Right cardiac atrium (tissue), 5 donors: Measurements from ENCODE around the gene ZNF516. TPM values are rescaled to one million over a fixed set of nuclear protein-coding genes. Genes with fewer than 3 reads are reported as not detected.

Experiments used
- ATAC-seq, 2 donors: fragments of 200-7000 bp; cut with Tn5 transposase; one replicate each; pipeline versions ENCODE4 v1.8.0 to v1.9.1; 2020; ENCODE audit warnings: moderate library complexity in 2 of 2, mild to moderate bottlenecking in 1 of 2
- DNase-seq, 3 donors: peaks; one replicate each; pipeline ENCODE4 v3.0.0-alpha.2; 2020
- H3K27ac ChIP-seq: one replicate; pipeline ENCODE4 v1.5.1; 2013; ENCODE audit warnings: mild to moderate bottlenecking, low read length, control low read depth, moderate library complexity
- H3K27me3 ChIP-seq: one replicate; pipeline ENCODE4 v1.6.1; 2013; ENCODE audit not compliant: control insufficient read depth, insufficient read depth
- H3K4me1 ChIP-seq: one replicate; pipeline ENCODE4 v1.6.1; 2013; ENCODE audit warnings: low read length; ENCODE audit not compliant: control insufficient read depth, insufficient read depth
- H3K4me3 ChIP-seq: one replicate; pipeline ENCODE4 v1.5.1; 2013; ENCODE audit warnings: low read length, control low read depth
- H3K9me3 ChIP-seq: one replicate; pipeline ENCODE4 v1.6.1; 2013; ENCODE audit warnings: low read length; ENCODE audit not compliant: control insufficient read depth
- whole genome bisulfite sequencing: extraction: QIAGEN DNeasy Blood & Tissue Kit; methylation state at CpG from one replicate; pipeline ENCODE4 v1.1.7; 2013; 5-methylcytosine and 5-hydroxymethylcytosine counted together
- intact Hi-C, 4 donors: fragments of 100-400 bp; cut with DNase I; formaldehyde crosslinking; loops; one replicate each; pipeline versions ENCODE4 v1.11.0 to v1.14.0; 2022 to 2023
- polyA plus RNA-seq: library from polyadenylated mRNA; stranded (reverse); fragments of 200-250 nt; gene quantifications from one replicate; pipeline ENCODE4 v1.2.3, GENCODE V29; 2013
- total RNA-seq, 4 donors: library from RNA; stranded (reverse); fragmentation: NEBNext Ultra II Directional; extraction: Animal tissue kit (Norgen Biotek cat#: 25700); gene quantifications; one replicate each; pipeline ENCODE4 v1.2.1, GENCODE V29; 2021
- donor health status: healthy with polysubstance abuse.
- donor health status: DM: no; HTN: yes; CAD: no.
- donor health status: DM: no; HTN: no; CAD: no.
- donor health status: DM: no; HTN: yes; CAD: no; lungs with severe emphysema.
- donor health status: DM: yes; HTN: yes; CAD: no.

Gene ZNF516
- total and polyA plus RNA-seq, 5 donors = 4.8 to 16.2 (median 11.2) TPM

GRCh38 chr18:76402026-76402990, 92.7 kb downstream of the ZNF516 start:
- no peak for ATAC-seq
- DNase-seq = no peak
- Histone ChIP-seq H3K9me3 (no peaks in the 10 kb centered on the region), H3K4me3 (no peak overlapping the region), H3K27ac (no peak overlapping the region), H3K4me1 (no peaks in the 10 kb centered on the region), H3K27me3 (no peaks in the 10 kb centered on the region)
- WGBS = 88% methylated on average over 43 of the region's 43 CpGs
- intact Hi-C loops = loop anchor here (5.0 to 10.0 kb wide), 5 partner anchors 92 to 312 kb away; partner anchors contain the start of gene ZNF516 (in 1 of the 4)

- Histone ChIP-seq H3K27ac (no peak overlapping the region), H3K9me3 (no peaks in the 10 kb centered on the region), H3K4me3 (no peak overlapping the region), H3K4me1 (no peaks in the 10 kb centered on the region), H3K27me3 (no peaks in the 10 kb centered on the region)
- intact Hi-C loops = loop anchor here (5.0 to 10.0 kb wide), 5 partner anchors 93 to 313 kb away; partner anchors contain the start of gene ZNF516 (in 1 of the 4)
- 86% methylated on average over 25 of the region's 25 CpGs for WGBS
- DNase-seq (no peak), ATAC-seq (peak; percentile 70 to 73)
Observed at GRCh38 chr18:76401498-76401897, 93.5 kb downstream of the ZNF516 start.

- Histone ChIP-seq H3K4me1 (no peaks in the 10 kb centered on the region), H3K9me3 (no peaks in the 10 kb centered on the region), H3K27ac (no peak overlapping the region), H3K4me3 (no peak overlapping the region), H3K27me3 (no peaks in the 10 kb centered on the region)
- WGBS = 87% methylated on average over 14 of the region's 14 CpGs
- ATAC-seq (no peak), DNase-seq (no peak)
- intact Hi-C loops = loop anchor here (1.0 to 10.0 kb wide), 8 partner anchors 95 to 315 kb away; partner anchors contain the start of gene ZNF516 (in 1 of the 4)
Observed at GRCh38 chr18:76399613-76400391, 95.2 kb downstream of the ZNF516 start.

- H3K4me1 ChIP-seq = no peaks in the 10 kb centered on the region
- intact Hi-C loops = loop anchor here in 3 of 4 donors (1.0 to 5.0 kb wide), 4 partner anchors 223 to 311 kb away; no protein-coding TSS in a partner anchor
- ATAC-seq (peak; percentile 91 to 92), DNase-seq (peak; percentile 80 to 92 (median 92))
- no peaks in the 10 kb centered on the region for H3K9me3 ChIP-seq
- 13% methylated on average over 14 of the region's 14 CpGs for WGBS
- no peak overlapping the region for H3K27ac ChIP-seq
- H3K27me3 ChIP-seq = no peaks in the 10 kb centered on the region
- H3K4me3 ChIP-seq = no peak overlapping the region
Observed at GRCh38 chr18:76398896-76399612, 96.0 kb downstream of the ZNF516 start.

GRCh38 chr18:76398295-76398694, 96.7 kb downstream of the ZNF516 start:
- Histone ChIP-seq H3K4me3 (no peak overlapping the region), H3K4me1 (no peaks in the 10 kb centered on the region), H3K27me3 (no peaks in the 10 kb centered on the region), H3K27ac (no peak overlapping the region), H3K9me3 (no peaks in the 10 kb centered on the region)
- intact Hi-C loops = loop anchor here in 3 of 4 donors (5.0 kb wide), 3 partner anchors 224 to 309 kb away; no protein-coding TSS in a partner anchor
- WGBS = 58% methylated on average over 7 of the region's 7 CpGs
- peak in 1 of 3 donors; percentile 52 for DNase-seq
- peak in 1 of 2 donors; percentile 71 for ATAC-seq

- 78% methylated on average over 5 of the region's 5 CpGs for WGBS
- DNase-seq = no peak
- Histone ChIP-seq H3K9me3 (no peaks in the 10 kb centered on the region), H3K4me1 (no peaks in the 10 kb centered on the region), H3K27me3 (no peaks in the 10 kb centered on the region), H3K4me3 (no peak overlapping the region), H3K27ac (no peak overlapping the region)
- intact Hi-C loops = loop anchor here in 3 of 4 donors (5.0 kb wide), 3 partner anchors 225 to 310 kb away; no protein-coding TSS in a partner anchor
- no peak for ATAC-seq
Observed at GRCh38 chr18:76397631-76398030, 97.4 kb downstream of the ZNF516 start.

- Histone ChIP-seq H3K4me1 (no peaks in the 10 kb centered on the region), H3K9me3 (no peaks in the 10 kb centered on the region), H3K27ac (no peak overlapping the region), H3K27me3 (no peaks in the 10 kb centered on the region), H3K4me3 (no peak overlapping the region)
- WGBS = 88% methylated on average over 9 of the region's 9 CpGs
- DNase-seq (no peak), ATAC-seq (no peak)
- intact Hi-C loops = loop anchor here in 3 of 4 donors (5.0 kb wide), 3 partner anchors 226 to 311 kb away; no protein-coding TSS in a partner anchor
Observed at GRCh38 chr18:76396792-76397191, 98.2 kb downstream of the ZNF516 start.

- DNase-seq (no peak), ATAC-seq (no peak)
- Histone ChIP-seq H3K27ac (no peak overlapping the region), H3K27me3 (no peaks in the 10 kb centered on the region), H3K4me1 (peaks cover 4% of the 10 kb centered on the region), H3K9me3 (no peaks in the 10 kb centered on the region), H3K4me3 (no peak overlapping the region)
- intact Hi-C loops = loop anchor here in 3 of 4 donors (5.0 kb wide), 3 partner anchors 227 to 312 kb away; no protein-coding TSS in a partner anchor
- 61% methylated on average over 20 of the region's 20 CpGs for WGBS
Observed at GRCh38 chr18:76395609-76396008, 99.4 kb downstream of the ZNF516 start.

- ATAC-seq = no peak
- DNase-seq = no peak
- no peak overlapping the region for H3K27ac ChIP-seq
- H3K27me3 ChIP-seq = no peaks in the 10 kb centered on the region
- H3K4me3 ChIP-seq = no peak overlapping the region
- no peaks in the 10 kb centered on the region for H3K9me3 ChIP-seq
- WGBS = 80% methylated on average over 15 of the region's 15 CpGs
- intact Hi-C loops = loop anchor here in 3 of 4 donors (5.0 kb wide), 3 partner anchors 227 to 312 kb away; no protein-coding TSS in a partner anchor
- peaks cover 8% of the 10 kb centered on the region for H3K4me1 ChIP-seq
Observed at GRCh38 chr18:76394780-76395476, 100.1 kb downstream of the ZNF516 start.
